ENCODE results near the gene PTAR1.

The PTAR1 gene

DNA sequence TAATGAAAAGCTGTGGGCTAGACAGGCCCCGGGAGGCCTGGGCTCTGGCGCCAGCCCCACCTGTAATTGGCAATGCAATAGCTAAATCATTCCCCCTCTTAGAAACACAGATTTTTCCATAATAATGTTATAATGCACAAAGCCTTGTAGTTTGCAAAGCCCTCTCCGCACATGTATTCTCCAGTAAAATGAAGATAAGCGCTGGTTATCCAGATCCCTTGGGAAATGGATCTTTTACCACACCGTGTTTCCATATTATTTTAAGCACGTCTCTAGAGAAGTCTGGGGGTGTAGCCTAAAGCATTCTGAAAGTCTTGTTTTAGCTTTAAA is 86.5 kb downstream of the PTAR1 start:
- H3K79me2 ChIP-seq (ENCODE audit: insufficient read depth, low read length) = no peaks in the 10 kb centered on the region
- H3K9ac ChIP-seq (ENCODE audit: low read depth, low read length) = no peak overlapping the region
- TF ChIP-seq CTCF (IDR thresholded peaks at IDR 0.05; ENCODE audit: borderline replicate concordance, extremely low read depth, low read length, poor library complexity, severe bottlenecking) (no peak), EZH2 (IDR thresholded peaks at IDR 0.05; ENCODE audit: borderline replicate concordance, low read depth, low read length, severe bottlenecking) (no peak)
- no peaks in the 10 kb centered on the region for H3K27me3 ChIP-seq (ENCODE audit: insufficient read depth, low read length, poor library complexity)
- H3K4me1 ChIP-seq (ENCODE audit: insufficient read depth, low read length) = no peaks in the 10 kb centered on the region
- DNase-seq (no peak), ATAC-seq (ENCODE audit: insufficient read depth, low read depth) (no peak)
- H4K20me1 ChIP-seq (ENCODE audit: insufficient read depth, low read length) = no peaks in the 10 kb centered on the region
- no peaks in the 10 kb centered on the region for H3K36me3 ChIP-seq (ENCODE audit: insufficient read depth, low read length)
- no peak overlapping the region for H3K4me2 ChIP-seq (ENCODE audit: insufficient read depth, low read length)
- no peak overlapping the region for H3K27ac ChIP-seq (ENCODE audit: low read length)
- no peak overlapping the region for H2AFZ ChIP-seq (ENCODE audit: low read depth, low read length)
- H3K9me3 ChIP-seq (ENCODE audit: insufficient read depth, low read length, severe bottlenecking) = no peaks in the 10 kb centered on the region
- no peak overlapping the region for H3K4me3 ChIP-seq (ENCODE audit: low read depth in 1 of 2, low read length in 2 of 2)

GRCh38 chr9:69672596-69673310 is 87.1 kb downstream of the PTAR1 start:
- Histone ChIP-seq H3K9ac (ENCODE audit: low read depth, low read length) (no peak overlapping the region), H3K27ac (ENCODE audit: low read length) (no peak overlapping the region), H4K20me1 (ENCODE audit: insufficient read depth, low read length) (no peaks in the 10 kb centered on the region), H3K9me3 (ENCODE audit: insufficient read depth, low read length, severe bottlenecking) (no peaks in the 10 kb centered on the region), H3K4me3 (ENCODE audit: low read depth in 1 of 2, low read length in 2 of 2) (no peak overlapping the region), H3K4me2 (ENCODE audit: insufficient read depth, low read length) (no peak overlapping the region), H3K4me1 (ENCODE audit: insufficient read depth, low read length) (no peaks in the 10 kb centered on the region), H3K36me3 (ENCODE audit: insufficient read depth, low read length) (no peaks in the 10 kb centered on the region), H3K79me2 (ENCODE audit: insufficient read depth, low read length) (no peaks in the 10 kb centered on the region), H3K27me3 (ENCODE audit: insufficient read depth, low read length, poor library complexity) (no peaks in the 10 kb centered on the region), H2AFZ (ENCODE audit: low read depth, low read length) (no peak overlapping the region)
- ATAC-seq (ENCODE audit: insufficient read depth, low read depth) (no peak), DNase-seq (no peak)
- TF ChIP-seq CTCF (IDR thresholded peaks at IDR 0.05; ENCODE audit: borderline replicate concordance, extremely low read depth, low read length, poor library complexity, severe bottlenecking) = no peak
- no peak for TF ChIP-seq EZH2 (IDR thresholded peaks at IDR 0.05; ENCODE audit: borderline replicate concordance, low read depth, low read length, severe bottlenecking)

- ATAC-seq (ENCODE audit: insufficient read depth, low read depth) (no peak), DNase-seq (no peak)
- no peak within 1 kb of the TSS for H3K9ac ChIP-seq (ENCODE audit: low read depth, low read length)
- no peaks in the 10 kb centered on the region for H4K20me1 ChIP-seq (ENCODE audit: insufficient read depth, low read length)
- no peaks in the 10 kb centered on the region for H3K27me3 ChIP-seq (ENCODE audit: insufficient read depth, low read length, poor library complexity)
- H3K79me2 ChIP-seq (ENCODE audit: insufficient read depth, low read length) = no peaks in the 10 kb centered on the region
- H3K9me3 ChIP-seq (ENCODE audit: insufficient read depth, low read length, severe bottlenecking) = no peaks in the 10 kb centered on the region
- no peak within 1 kb of the TSS for H3K27ac ChIP-seq (ENCODE audit: low read length)
- H3K36me3 ChIP-seq (ENCODE audit: insufficient read depth, low read length) = no peaks in the 10 kb centered on the region
- no peak for TF ChIP-seq CTCF (IDR thresholded peaks at IDR 0.05; ENCODE audit: borderline replicate concordance, extremely low read depth, low read length, poor library complexity, severe bottlenecking)
- no peak for TF ChIP-seq EZH2 (IDR thresholded peaks at IDR 0.05; ENCODE audit: borderline replicate concordance, low read depth, low read length, severe bottlenecking)
- no peak within 1 kb of the TSS for H2AFZ ChIP-seq (ENCODE audit: low read depth, low read length)
- H3K4me3 ChIP-seq (ENCODE audit: low read depth in 1 of 2, low read length in 2 of 2) = no peak within 1 kb of the TSS
- H3K4me1 ChIP-seq (ENCODE audit: insufficient read depth, low read length) = no peaks in the 10 kb centered on the region
- no peak within 1 kb of the TSS for H3K4me2 ChIP-seq (ENCODE audit: insufficient read depth, low read length)
Measured at GRCh38 chr9:69671879-69672595, 87.8 kb downstream of the PTAR1 start, which contains the start of gene APBA1. Gene APBA1, minus strand, starts transcription at chr9:69672371.

All from DND-41 (cell line).